GM18505 (cell line): ENCODE data around the gene ZNF675.
"Not testable (repeated sequence)": the region's sequence is repeated elsewhere in the genome, so short reads cannot be mapped to it uniquely, and the experiment has no call there.

ENCODE experiments used
- ATAC-seq: cut with Tn5 transposase; IDR thresholded peaks from one replicate; pipeline ENCODE4 v1.9.1; 2021; ENCODE audit not compliant: unreplicated experiment
- POLR2A ChIP-seq: IDR thresholded peaks from 4 replicates; pipeline ENCODE4 v1.6.1; 2011; ENCODE audit warnings: borderline replicate concordance; ENCODE audit not compliant: insufficient read depth, insufficient read length; ENCODE audit errors: extremely low read depth

ZNF675 gene

GRCh38 chr19:23686621-23687423, at the start of gene ZNF675:
ZNF675 (minus strand) TSS chr19:23687212; CDS start chr19:23687033, 179 bp downstream.
- ATAC-seq: peak; percentile 89
- peak; percentile 83 for TF ChIP-seq POLR2A

GRCh38 chr19:23730729-23731465, 43.9 kb upstream of the ZNF675 start:
- ATAC-seq: not testable (repeated sequence)

GRCh38 chr19:23724161-23724560, 37.1 kb upstream of the ZNF675 start:
- ATAC-seq: not testable (repeated sequence)

GRCh38 chr19:23718802-23719201, 31.8 kb upstream of the ZNF675 start:
- no peak for ATAC-seq
- TF ChIP-seq POLR2A: no peak

GRCh38 chr19:23716792-23717191, 29.8 kb upstream of the ZNF675 start:
- TF ChIP-seq POLR2A: no peak
- no peak for ATAC-seq

- no peak for TF ChIP-seq POLR2A
- ATAC-seq: no peak
Observed at GRCh38 chr19:23709347-23709746, 22.3 kb upstream of the ZNF675 start.

GRCh38 chr19:23706657-23707056, 19.6 kb upstream of the ZNF675 start:
- no peak for ATAC-seq
- TF ChIP-seq POLR2A: no peak

- no peak for TF ChIP-seq POLR2A
- no peak for ATAC-seq
Observed at GRCh38 chr19:23699521-23699860, 12.5 kb upstream of the ZNF675 start.

GRCh38 chr19:23698711-23699520, 11.9 kb upstream of the ZNF675 start:
- TF ChIP-seq POLR2A: no peak

GRCh38 chr19:23692937-23693336, 5.9 kb upstream of the ZNF675 start:
- not testable (repeated sequence) for ATAC-seq

More at GRCh38 chr19:23698711-23699520, 11.9 kb upstream of the ZNF675 start:
- no peak for ATAC-seq

- no peak for ATAC-seq
- TF ChIP-seq POLR2A: no peak
Observed at GRCh38 chr19:23673132-23673531, 13.9 kb downstream of the ZNF675 start.

- not testable (repeated sequence) for ATAC-seq
Observed at GRCh38 chr19:23668606-23669005, 18.4 kb downstream of the ZNF675 start.

- no peak for ATAC-seq
- no peak for TF ChIP-seq POLR2A
Observed at GRCh38 chr19:23665651-23666410, 21.2 kb downstream of the ZNF675 start.

GRCh38 chr19:23649817-23650216, 37.2 kb downstream of the ZNF675 start:
- ATAC-seq: not testable (repeated sequence)
